Transverse colon (tissue), 3 donors: ENCODE measurements around the gene SMYD5.

Experiments
- POLR2A ChIP-seq: fragments of 450-650 bp; IDR thresholded peaks from one replicate; pipeline ENCODE4 v1.6.1; 2016; ENCODE audit warnings: antibody characterized with exemption, mild to moderate bottlenecking, moderate library complexity
- POLR2AphosphoS5 ChIP-seq, 3 donors: sonication (generic); formaldehyde crosslinking; IDR thresholded peaks; one replicate each; pipeline ENCODE4 v1.6.1; 2016; ENCODE audit warnings: antibody characterized with exemption in 3 of 3

DNA sequence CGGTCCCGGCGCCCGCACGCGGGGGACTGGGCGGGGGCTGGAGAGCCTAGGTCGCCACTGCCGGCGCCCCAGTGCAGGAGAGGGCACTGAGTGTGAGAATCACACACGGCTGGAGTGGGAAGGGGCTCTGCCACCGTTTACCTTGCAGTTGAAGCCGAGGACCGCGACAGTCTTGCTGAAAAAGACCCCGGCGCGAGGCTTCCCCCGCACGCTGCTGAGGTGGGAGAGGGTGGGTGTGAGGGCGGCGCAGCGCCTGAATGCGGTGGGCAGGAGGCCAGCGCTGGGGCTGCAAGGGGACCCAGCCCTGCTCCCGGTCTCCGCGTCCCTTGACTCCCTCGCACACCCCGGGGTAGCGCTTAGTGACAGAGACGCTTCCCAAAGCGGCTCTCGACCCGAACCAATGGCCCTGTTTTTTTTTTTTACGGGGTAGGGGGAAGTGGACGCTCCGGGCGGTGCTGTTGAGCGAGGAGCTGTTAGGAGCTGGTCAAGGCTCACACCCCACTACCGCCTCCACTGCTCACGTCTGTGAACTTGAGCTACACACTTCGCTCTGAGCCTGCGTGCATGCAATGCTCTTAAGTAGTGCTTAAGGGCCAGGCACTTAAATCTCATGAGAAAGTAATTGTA lies 10.9 kb upstream of the SMYD5 start:
- TF ChIP-seq POLR2A (no peak), POLR2AphosphoS5 (IDR thresholded peaks at IDR 0.05) (no peak)
